Activated T-cell treated with anti-CD3 and anti-CD28 coated beads for 48 hours (primary cell): ENCODE measurements around the gene SCG3.

Experiments used
- DNase-seq: peaks from one replicate; pipeline ENCODE4 v3.0.0-alpha.2; 2020; ENCODE audit warnings: low read depth

The SCG3 gene

DNA sequence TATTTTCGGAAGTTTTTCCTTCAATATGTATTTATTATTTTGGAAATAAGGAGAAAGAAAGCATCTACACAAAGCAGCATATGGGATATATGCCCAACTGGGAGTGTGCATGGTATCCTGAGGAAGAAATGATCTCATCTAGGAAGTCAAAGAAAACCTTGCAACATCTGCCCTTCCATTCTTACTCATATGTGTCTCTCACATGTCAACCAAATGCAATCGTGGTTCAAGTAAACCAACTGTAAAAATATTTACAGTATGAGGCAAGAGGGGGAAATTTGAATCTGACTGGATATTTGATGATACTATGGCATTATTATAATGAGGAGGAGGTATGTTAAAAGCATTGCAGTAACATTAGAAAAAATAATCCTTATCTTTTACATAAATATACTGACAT, 3.2 kb upstream of the SCG3 start:
- no peak for DNase-seq

DNA sequence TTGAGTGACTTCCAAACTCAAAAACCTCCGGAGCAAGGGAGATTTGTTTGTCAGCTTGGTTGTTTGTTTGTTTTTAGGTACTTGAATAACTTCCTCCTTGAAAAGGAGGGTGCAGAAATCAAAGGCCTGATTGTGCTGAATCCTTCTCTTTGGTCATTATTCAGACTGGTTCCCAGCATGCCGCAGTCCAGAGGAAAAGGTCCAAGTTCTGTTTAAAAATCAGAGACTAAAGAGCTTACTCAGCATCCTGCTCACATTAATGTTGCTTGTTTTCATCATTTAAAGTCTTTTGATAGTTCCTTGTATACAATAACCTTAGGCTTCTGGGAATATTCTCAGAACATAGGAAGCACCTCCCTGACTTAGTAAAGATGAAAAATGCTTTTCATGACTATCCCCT, 982 bp upstream of the SCG3 start:
- DNase-seq, result no peak

DNA sequence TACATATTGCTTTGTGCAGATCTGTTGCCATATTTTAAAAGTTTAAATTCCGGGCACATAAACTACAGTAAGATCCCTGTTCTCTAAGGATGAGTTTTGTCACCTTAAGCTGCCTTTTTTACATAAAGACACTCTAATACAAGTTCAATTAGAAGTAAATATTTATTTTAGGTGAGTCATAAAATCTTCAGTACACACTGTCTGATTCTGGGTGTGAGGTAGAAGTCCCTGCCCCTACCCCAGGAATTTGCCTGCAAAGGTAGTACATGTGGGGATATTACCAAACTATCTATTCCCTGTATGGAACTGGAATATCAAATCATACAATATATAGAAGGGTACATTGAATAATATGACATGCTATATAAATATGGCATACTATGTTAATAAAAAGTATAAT, 6.3 kb downstream of the SCG3 start:
- no peak for DNase-seq

DNA sequence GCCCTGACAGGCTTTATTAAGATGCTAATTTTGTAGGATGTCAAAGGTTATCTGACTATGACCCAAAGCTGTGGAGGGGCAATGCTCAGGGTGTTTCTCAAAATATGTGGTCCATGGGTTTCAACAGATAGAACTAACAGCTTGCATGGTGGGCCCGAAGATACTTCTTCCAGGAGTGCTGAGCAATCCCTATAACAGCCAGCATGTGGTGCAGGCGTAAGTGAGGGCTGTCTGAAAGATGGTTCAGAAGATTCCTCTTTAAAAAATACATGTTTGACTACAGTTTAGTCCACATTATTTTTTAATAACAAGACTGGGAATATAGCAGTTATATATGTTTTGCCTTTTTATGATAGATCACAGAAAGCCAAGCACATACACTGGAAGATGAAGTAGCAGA, 7.6 kb downstream of the SCG3 start:
- no peak for DNase-seq

DNA sequence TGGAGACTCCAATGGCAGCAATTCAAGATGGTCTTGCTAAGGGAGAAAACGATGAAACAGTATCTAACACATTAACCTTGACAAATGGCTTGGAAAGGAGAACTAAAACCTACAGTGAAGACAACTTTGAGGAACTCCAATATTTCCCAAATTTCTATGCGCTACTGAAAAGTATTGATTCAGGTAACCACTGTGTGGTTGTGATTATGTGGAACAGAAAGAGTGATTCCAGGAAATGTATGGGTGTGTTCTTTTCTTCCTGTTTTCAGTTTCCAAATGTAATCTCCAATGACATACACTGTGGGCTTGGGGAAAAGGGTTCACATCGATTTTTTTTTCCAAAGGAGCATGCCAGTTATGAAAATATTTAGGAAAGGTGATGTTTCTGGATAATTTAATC, 10.9 kb downstream of the SCG3 start:
- no peak for DNase-seq

DNA sequence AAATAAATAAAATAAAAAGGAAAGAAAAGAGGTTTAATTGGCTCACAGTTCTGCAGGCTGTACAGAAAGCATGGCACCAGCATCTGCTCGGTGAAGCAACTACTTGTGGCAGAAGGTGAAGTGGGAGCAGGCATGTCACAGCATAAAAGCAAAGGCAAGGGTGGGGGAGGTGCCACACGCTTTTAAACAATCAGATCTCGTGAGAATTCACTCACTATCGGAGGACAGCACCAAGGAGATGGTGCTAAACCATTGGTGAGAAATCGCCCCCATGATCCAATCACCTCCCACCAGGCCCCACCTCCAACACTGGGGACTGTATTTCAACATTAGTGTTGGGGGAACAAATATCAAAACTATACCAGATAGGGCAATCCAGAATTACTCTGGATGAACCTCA, 15.3 kb downstream of the SCG3 start:
- DNase-seq, result no peak

- DNase-seq, result no peak
Measured at GRCh38 chr15:51697163-51697562, 15.9 kb downstream of the SCG3 start.

- DNase-seq, result no peak
Measured at GRCh38 chr15:51699373-51699772, 18.1 kb downstream of the SCG3 start.

DNA sequence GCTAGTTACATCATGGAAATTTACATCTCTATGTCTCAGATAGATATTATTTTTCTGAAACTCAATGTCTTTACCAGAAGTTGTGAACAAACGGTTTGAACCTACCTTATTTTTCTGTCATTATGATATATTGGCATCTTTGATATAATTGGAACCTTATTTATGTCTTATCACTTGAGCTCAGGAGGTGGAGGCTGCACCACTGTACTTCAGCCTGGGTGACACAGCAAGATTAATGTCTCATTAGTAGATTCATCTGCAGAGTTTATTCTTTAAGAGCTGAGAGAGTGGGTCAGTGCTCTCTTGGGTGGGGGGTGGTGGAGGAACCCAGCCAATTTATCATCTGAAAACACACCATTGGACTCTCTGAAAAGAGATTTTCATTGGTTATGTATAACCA, 21.4 kb downstream of the SCG3 start:
- no peak for DNase-seq

- no peak for DNase-seq
Measured at GRCh38 chr15:51706291-51706690, 25.0 kb downstream of the SCG3 start.

DNA sequence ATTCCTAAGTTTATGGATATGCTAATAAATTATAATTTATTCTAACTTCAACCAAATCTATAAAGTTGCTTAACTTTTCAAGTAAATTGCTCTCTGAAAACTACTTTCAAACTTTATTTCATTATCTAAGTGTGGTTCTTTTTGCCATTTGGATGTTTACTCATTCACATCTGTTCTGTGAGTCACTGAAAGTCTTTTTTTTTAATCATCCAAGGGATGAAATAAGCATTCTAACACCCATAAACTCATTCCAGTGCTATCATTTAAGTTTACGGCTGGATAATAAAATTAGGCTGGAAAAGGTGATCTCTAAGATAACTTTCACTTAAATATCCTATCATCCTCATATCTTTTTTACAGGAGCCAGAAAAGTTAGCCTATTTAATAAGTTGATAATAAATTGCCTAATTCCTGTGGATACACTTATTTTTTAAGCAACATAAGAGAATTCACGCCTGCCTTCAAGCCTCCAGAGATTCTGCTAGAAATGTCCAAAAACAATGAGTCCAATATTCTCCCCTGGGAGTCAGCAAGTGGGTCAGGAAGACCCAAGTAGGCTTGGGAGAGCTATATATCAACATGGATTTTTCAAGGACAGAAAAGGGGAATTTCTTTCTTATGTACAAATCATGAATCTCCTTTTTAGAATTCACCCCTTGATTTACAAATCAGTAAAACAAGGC, 25.8 kb downstream of the SCG3 start:
- DNase-seq, result no peak

GRCh38 chr15:51708013-51708412, 26.7 kb downstream of the SCG3 start:
- DNase-seq, result no peak

- no peak for DNase-seq
Measured at GRCh38 chr15:51709031-51709430, 27.7 kb downstream of the SCG3 start.

DNA sequence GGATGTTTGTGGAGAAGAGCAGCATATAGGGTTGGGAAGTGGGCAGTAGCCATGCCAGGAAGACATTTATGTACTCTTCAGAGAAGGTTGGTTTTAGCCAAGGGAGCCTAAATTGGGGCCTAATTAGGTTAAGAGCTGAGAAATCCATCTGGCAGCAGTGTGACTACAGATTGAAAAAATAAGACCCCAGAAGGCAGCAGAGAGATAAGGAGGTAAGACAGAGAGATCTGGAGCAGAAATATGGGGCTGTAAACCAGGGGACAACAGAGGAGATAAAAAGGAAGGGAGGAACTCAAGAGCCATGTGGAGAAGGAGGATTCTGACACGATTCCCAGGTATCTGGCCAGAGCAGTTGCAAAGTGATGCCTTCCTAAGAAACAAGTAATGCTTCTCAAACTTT, 32.9 kb downstream of the SCG3 start:
- DNase-seq, result no peak

DNA sequence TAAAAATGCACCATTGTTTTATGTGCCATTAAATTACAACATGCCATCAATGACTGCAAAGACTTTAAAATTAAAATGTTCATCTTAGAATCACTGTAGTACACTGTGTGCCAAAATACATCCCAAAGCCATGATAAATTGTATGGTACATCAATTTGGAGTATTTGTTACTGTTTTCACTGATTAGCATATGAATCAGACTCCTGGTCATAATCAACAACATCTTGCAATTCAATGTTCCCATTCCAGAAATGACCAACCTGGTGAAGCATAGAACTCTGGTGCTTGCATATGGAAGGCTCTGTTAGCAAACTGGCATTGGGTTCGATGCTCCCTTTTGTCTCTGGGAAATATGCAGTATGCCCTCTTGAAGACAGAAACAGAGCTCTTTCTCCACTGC, 33.6 kb downstream of the SCG3 start:
- DNase-seq, result no peak

DNA sequence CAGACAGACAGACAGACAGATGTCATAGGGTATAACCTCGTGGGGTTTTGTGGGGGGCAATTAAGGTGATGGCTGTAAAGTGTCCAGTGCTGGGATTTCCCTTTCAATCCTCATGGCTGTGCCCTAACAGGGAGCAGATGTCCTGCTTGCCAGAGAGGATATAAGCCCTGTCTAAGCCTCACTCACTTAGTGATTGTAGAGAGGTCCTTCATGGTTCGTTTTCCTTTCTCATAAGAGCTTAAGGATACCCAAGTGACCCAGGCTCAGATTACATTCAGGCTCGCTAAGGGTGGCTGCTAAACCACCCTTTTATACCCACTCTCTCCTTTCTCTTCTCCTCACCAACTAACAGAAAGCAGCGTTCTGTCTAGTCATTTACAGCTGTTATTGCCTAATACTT, 36.9 kb downstream of the SCG3 start:
- no peak for DNase-seq

DNA sequence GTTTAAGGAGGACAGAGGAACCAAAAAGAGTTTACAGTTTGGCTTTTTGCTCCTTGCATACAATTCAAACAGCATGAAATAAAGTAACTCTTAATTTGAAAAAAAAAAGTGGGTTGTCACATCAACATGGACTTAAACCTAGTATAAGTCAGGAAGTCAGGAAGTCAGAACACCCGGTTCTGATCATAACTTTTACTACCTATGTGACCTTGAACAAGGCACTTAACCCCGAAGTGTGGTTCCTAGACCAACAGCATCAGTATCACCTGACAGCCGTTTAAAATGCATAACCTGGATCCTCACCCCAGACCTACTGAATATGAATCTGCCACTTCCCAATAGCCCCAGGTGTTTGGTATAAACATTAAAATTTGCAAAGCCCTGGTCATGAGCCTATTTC, 37.4 kb downstream of the SCG3 start:
- DNase-seq, result no peak

DNA sequence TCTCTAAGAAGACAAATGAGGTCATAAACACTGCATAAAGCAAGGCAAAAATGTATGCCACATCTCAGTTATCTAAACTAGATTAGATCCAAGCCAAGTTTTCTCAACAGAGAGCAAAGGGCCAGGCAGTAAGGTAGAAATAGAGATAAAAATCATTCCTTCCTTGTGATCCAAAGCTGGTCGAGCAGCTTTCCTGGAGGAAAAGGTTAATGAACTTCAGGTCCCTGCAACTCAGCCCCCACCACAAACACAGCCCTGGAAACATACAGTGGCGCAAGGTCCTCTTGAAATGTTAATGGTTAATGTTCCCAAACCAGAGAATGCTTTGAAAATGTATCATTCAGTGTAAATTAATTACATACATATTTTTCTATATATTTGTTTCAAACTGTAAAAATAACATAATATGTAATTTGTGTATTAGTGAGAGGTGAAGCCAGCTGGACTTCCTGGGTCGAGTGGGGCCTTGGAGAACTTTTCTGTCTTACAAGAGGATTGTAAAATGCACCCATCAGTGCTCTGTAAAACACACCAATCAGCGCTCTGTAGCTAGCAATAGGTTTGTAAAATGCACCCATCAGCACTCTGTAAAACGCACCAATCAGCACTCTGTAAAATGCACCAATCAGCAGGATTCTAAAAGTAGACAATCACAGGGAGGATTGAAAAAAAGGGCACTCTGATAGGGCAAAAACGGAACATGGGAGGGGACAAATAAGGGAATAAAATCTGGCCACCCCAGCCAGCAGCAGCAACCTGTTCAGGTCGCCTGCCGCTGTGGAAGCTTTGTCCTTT, 39.1 kb downstream of the SCG3 start:
- DNase-seq, result no peak

- no peak for DNase-seq
Measured at GRCh38 chr15:51721199-51721960, 40.1 kb downstream of the SCG3 start.

- no peak for DNase-seq
Measured at GRCh38 chr15:51724199-51724598, 42.9 kb downstream of the SCG3 start.

DNA sequence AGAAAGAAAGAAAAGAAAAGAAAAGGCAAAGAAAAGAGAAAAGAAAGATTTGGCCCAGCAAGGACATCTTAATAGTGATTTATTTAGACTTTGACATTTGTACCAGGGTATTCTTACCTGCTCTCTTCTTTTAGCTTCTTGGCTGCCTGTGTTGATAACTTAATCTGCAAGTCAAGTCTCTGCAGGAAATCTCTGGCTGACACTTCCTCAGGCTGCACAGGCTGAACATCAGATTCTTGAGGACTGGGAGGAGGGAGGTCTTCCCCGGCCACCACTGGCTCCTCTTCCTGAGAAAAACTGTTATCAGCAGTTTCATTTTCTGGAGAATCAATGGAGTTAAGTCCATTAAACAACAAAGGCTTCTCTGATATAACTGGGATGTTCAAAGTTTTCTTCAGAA, 43.4 kb downstream of the SCG3 start:
- no peak for DNase-seq

GRCh38 chr15:51726302-51727073, 45.2 kb downstream of the SCG3 start:
- no peak for DNase-seq
